ENCODE measurements around the gene NPPB.

Gene NPPB

DNA sequence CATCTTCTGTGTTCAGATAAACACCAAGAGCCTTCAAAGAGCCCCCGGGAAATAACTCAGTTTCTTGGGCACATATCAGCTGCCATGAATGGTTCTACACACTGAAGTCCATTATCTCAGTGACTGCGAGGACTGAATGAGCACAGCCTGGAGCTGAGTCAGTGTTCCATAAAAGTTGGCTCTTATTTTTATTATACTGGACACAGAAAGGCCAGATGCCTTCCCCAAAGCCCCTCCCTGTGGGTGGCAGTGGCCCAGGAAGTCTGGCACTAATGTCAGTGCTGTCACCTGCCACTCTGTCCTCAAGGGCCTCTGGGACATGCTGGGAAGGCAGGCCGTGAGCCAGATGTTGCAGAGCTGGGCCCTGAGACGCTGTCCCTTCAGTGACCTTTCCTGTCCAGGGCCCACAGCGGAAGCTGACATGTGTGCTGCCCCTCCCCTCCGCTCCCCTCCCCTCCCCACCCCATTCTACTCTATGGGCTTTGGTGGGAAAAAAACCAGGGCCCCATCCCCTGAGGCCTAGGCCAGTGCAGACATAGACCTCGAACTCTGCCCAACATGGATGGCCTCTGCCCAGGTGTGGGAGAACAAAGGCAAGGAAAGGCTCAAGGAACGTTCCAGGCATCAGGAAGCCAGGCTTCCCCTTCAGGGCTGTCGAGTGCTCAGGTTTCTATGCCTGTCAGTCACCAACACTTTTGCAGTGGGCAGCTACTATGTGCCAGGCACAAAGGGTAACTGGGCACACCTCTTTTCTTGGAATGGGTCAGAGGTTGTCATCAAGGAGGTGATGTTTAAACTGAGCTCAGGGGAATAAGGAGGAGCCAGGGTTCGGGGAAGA, 22.4 kb upstream of the NPPB start:
- DNase-seq (ENCODE audit: low spot score), result no peak

- no peak for DNase-seq (ENCODE audit: low spot score)
These were observed 21.4 kb upstream of the NPPB start for GRCh38 chr1:11880181-11880575.

- DNase-seq (ENCODE audit: low spot score), result no peak
These were observed 20.8 kb upstream of the NPPB start for GRCh38 chr1:11879311-11880180.

GRCh38 chr1:11878891-11879190, 20.1 kb upstream of the NPPB start:
- DNase-seq (ENCODE audit: low spot score), result no peak

- no peak for DNase-seq (ENCODE audit: low spot score)
These were observed 19.5 kb upstream of the NPPB start for GRCh38 chr1:11878081-11878890.

DNA sequence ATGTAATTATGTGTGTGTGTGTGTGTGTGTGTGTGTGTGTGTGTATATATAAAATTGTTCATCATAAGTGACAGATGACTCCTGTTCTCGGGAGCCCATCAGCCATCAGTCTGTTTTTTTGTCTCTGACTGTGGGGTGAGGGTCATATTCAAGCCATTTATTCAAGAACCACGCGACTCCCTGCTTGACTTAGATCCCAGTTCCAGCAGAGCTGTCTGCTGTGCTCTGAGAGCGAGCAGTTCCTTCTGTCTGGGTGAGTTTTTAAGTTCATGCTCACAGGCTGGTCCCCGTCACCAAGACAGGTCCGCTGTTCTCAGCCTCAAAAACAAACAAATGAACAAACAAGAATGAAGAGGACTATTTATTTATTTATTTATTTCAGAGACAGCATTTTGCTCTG, 18.3 kb upstream of the NPPB start:
- DNase-seq (ENCODE audit: low spot score), result no peak

DNA sequence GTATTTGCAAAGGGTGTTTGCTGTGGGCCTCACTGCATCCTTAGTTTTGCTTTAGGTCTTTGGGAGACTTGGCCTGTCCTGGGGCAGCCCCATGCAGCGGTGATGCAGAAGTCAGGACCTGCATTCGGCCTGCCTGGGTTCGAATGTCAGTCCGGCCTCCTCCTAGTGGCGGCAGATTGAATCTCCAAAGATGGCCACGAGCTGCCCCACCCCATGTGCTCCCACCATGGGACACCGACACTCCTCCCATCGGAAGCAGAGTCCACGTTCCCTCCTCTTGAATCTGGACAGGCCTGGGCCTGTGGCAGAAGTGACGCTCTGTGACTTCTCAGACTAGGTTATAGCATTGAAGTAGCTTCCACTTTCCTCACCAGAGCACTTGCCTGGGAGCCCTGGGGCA, 16.3 kb upstream of the NPPB start:
- no peak for DNase-seq (ENCODE audit: low spot score)

DNA sequence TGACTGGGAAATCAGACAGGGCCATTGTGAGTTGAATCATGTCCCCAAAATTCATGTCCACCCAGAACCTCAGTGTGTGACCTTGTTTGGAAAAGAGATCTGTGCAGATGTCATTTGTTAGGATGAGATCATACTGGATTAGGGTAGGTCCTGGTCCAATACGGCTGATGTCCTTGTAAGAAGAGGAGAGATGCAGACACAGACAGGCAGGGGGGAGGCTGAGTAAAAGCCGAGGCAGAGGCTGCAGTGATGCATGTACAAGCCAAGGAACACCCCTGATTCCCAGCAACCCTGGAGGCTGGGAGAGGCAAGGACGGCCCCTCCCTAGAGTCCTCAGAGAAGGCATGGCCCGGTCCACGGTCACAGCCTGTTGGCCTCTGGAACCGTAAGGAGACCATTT, 15.9 kb upstream of the NPPB start:
- DNase-seq (ENCODE audit: low spot score), result no peak

GRCh38 chr1:11874258-11874562, 15.5 kb upstream of the NPPB start:
- DNase-seq (ENCODE audit: low spot score), result no peak

DNA sequence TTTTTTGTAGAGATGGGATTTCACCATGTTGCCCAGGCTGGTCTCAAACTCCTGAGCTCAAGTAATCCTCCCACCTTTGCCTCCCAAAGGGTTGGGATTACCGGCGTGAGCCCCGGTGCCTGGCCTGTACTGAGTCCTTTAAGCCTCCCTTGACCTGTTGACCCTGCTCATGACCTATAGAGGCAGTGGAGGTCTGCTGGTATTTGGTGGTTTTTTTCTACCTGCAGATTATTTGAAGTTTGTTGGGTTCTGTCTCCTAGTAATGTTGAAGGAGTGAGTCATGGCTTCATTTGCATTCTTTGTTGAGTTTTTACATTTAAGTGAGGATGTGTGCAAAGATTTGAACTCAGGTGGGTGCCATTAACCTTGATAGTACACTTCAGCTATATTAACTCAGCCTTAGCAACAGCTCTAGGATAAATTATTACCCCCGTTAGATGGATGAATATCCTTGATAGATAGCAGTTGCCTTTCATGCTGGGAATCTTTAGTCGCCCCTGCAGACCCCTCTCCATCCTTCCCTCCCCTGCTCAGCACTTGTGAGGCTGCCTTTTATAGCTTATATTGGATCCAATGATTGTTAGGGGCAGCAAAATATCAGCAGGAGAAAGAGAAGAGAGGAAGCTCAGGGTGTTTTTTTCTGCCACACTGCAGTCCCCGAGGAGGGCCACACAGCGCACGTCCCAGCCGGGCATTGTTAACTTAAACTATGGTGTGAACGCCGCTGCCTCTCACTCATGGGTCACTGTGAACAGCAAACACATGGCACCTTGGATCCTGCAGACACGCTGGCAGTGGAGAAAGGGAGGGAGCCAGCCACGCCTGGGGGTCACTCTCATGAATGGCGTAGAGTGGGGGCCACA, 14.9 kb upstream of the NPPB start:
- DNase-seq (ENCODE audit: low spot score), result no peak

DNA sequence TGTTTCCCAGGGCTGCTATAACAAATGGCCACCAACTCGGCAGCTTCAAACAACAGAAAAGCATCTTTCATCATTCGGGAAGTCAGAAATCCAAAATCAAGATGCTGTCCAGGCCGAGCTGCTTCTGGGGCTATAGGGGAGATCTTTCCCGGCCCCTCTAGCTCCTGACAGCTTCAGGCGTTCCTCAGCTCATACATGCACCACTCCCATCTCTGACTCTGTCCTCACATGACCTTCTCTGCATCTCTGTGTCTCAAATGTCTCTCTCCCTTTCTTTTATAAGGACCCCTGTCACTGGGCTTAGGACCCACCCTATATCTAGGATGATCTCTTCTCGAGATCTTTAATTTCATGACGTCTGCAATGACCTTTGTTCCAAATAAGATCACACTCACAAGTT, 13.8 kb upstream of the NPPB start:
- DNase-seq (ENCODE audit: low spot score), result no peak

GRCh38 chr1:11869650-11870207, 11.0 kb upstream of the NPPB start:
- no peak for DNase-seq (ENCODE audit: low spot score)

- DNase-seq (ENCODE audit: low spot score), result no peak
These were observed 10.4 kb upstream of the NPPB start for GRCh38 chr1:11869104-11869503.

DNA sequence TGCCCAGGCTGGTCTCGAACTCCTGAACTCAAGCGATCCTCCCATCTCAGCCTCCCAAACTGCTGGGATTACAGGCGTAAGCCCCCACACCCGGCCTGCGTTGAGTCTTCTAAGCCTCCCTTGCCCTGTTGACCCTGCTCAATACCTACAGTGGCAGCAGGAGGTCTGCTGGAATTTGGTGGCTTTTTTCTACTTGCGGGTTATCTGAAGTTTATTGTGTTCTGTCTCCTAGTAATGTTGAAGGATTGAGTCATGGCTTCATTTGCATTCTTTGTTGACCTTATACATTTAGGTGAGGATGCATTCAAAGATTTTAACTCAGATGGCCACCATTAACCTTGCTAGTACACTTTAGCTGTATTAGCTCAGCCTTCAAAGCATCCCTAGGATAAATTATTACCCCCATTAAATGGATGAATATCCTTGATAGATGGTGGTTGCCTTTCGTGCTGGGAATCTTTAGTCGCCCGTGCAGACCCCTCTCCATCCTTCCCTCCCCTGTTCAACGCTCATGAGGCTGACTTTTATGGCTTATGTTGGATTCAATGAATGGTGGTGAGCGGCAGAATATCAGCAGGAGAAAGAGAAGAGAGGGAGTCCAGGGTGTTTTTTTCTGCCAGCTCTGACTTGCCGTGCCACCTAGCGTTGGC, 9.7 kb upstream of the NPPB start:
- no peak for DNase-seq (ENCODE audit: low spot score)

DNA sequence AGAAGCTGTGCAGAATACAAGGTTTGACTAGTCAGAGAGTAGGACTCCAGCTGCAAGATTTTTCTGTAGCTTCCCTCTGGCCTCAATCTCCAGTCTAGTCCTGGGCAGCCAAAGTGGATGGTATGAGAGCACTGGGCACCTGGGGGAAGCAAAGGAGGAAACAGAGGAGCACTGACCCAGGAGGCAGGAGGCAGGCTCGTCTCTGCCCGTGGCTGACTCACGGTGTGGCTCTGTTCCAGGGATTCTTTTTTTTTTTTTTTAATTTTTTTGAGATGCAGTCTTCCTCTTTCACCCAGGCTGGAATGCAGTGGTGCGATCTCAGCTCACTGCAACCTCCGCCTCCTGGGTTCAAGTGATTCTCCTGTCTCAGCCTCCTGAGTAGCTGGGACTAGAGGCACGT, 4.1 kb upstream of the NPPB start:
- DNase-seq (ENCODE audit: low spot score), result no peak

DNA sequence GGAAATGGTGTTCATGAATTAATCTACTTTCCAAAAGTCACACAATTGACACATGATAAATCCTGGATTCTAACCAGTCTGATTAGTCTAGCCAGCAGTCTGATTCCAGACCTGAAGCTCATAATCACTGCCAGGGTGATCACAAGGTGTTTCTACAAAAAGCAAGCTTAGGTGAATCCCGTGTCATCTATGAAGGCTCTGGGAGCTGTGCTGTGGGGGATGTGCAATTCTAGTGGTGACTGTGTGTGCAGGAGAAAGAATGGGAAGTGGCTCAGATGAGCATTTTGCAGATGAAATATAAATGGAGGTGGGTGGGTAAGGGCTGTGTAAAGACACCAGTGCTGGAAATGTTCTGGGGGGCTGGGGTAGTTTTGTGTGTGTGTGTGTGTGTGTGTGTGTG, 1.8 kb upstream of the NPPB start:
- no peak for DNase-seq (ENCODE audit: low spot score)

DNA sequence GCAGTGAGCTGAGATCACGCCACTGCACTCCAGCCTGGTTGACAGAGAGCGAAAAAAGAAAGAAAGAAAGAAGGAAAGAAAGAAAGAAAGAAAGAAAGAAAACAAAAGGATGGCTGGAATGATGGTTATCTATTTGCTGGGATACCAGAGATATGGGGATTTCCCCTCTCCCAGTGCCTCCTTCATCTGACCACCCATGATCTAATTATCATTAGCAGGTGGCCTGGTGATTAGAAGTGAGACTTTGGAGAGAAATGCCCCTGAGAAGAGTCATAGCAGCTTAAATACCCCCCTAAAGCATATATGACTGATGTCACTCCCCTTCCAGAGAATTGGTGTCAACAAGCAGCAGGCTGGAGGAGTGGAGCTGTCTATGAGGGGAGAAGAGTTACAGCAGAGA, 1.3 kb upstream of the NPPB start:
- DNase-seq (ENCODE audit: low spot score), result no peak

- peak; percentile 91 for DNase-seq (ENCODE audit: low spot score)
These were observed 475 bp upstream of the NPPB start for GRCh38 chr1:11858968-11859871.

GRCh38 chr1:11858158-11858557, 587 bp downstream of the NPPB start:
- DNase-seq (ENCODE audit: low spot score), result no peak

All from ecto neural progenitor cell (in vitro differentiated cells).